ENCODE data around the gene SPON2. TPM values are rescaled to one million over a fixed set of nuclear protein-coding genes. Genes with fewer than 3 reads are reported as not detected.

The SPON2 gene
- total RNA-seq, 3 donors from 2014 or later: 19.6 to 42.1 (median 41.4) TPM

- DNase-seq (no peak), ATAC-seq (no peak)
- Histone ChIP-seq H3K4me1 (ENCODE audit: low read depth) (peaks cover 5% of the 10 kb centered on the region), H3K4me3 (no peak overlapping the region), H3K9me3 (no peaks in the 10 kb centered on the region), H3K36me3 (ENCODE audit: low read depth) (peaks cover 9% of the 10 kb centered on the region)
- TF ChIP-seq CTCF (IDR thresholded peaks at IDR 0.05): no peak
- intact Hi-C loops (cut with DNase I, micrococcal nuclease): no loop called here
These were observed 45.0 kb upstream of the SPON2 start for GRCh38 chr4:1217366-1217765.

DNA sequence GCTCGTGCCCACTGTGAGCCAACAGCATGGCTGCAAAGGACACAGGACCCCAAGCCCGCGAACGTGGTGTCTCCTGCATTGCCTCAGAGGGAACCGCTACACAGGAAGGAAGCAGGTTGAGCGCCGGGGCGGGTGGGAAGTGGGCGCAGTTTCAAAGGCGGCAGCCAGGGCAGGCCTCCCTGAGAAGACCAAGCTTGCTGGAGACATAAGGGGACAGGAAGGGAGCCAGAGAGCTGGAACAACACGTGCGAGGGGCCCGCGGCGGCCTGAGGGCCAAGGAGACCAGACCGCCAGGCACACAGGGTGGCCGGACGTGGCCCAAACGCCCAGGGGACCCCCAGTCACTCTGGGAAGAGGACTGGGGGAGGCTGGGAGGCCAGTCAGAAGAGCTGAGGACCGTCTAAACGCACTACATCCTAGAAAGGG, 44.5 kb upstream of the SPON2 start:
- DNase-seq (peak in 2 of 3 donors; percentile 61 to 78), ATAC-seq (peak; percentile 49)
- Histone ChIP-seq H3K9me3 (no peaks in the 10 kb centered on the region), H3K4me3 (no peak overlapping the region), H3K4me1 (ENCODE audit: low read depth) (peaks cover 5% of the 10 kb centered on the region), H3K36me3 (ENCODE audit: low read depth) (peaks cover 9% of the 10 kb centered on the region)
- no peak for TF ChIP-seq CTCF (IDR thresholded peaks at IDR 0.05)
- intact Hi-C loops (cut with DNase I, micrococcal nuclease): no loop called here

GRCh38 chr4:1216076-1216614, 43.8 kb upstream of the SPON2 start:
- no peak for ATAC-seq
- peaks cover 9% of the 10 kb centered on the region for H3K36me3 ChIP-seq (ENCODE audit: low read depth)
- no peak for TF ChIP-seq CTCF (IDR thresholded peaks at IDR 0.05)

DNA sequence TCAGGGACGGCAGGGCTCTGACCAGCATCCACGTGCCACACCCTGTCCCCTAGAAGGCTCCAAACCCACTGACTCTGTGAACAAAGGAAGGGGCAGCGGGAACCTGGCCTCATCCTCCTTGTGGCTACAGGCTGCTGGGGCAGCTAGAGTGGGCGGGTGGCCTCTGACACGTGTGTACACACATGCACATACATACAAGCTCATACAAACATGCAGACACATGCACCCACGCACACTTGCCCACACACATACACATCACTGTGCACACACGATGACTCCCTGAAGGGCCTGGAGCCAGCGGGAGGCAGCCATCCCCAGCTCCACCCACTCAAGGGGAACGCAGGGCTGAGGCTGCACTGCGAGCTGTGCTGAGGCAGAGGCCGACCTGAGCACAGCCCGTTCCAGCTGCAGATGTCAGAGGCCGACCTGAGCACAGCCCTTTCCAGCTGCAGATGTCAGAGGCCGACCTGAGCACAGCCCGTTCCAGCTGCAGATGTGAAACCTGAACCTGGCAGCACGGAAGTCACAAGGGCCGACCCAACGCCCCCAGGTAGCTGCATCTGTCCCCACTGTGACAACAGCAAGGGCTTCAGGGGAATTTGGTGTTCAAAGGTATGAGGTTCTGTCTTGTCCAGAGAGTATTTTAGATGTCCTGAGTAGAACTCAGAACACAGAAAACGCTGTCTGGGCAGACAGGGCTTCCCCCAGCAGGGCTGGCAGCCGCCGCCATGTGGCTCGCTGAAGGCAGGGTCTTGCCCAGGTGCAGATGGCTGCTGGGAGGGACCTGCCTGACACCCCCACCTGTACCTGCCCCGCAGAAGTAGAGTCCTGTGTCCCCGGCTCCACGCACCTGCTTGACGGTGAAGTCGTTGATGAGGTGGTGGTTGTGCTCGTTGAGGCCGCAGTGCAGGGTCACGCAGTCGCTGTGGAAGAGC, 43.0 kb upstream of the SPON2 start:
- intact Hi-C loops (cut with DNase I, micrococcal nuclease): no loop called here
- ATAC-seq (peak; percentile 38), DNase-seq (peak in 2 of 3 donors; percentile 45 to 73)
- no peaks in the 10 kb centered on the region for H3K9me3 ChIP-seq
- peaks cover 5% of the 10 kb centered on the region for H3K4me1 ChIP-seq (ENCODE audit: low read depth)
- TF ChIP-seq CTCF (IDR thresholded peaks at IDR 0.05): no peak
- peaks cover 9% of the 10 kb centered on the region for H3K36me3 ChIP-seq (ENCODE audit: low read depth)
- no peak overlapping the region for H3K4me3 ChIP-seq

More at GRCh38 chr4:1216076-1216614, 43.8 kb upstream of the SPON2 start:
- Histone ChIP-seq H3K4me3 (no peak overlapping the region), H3K4me1 (ENCODE audit: low read depth) (peaks cover 5% of the 10 kb centered on the region), H3K9me3 (no peaks in the 10 kb centered on the region)
- intact Hi-C loops (cut with DNase I, micrococcal nuclease): no loop called here
- DNase-seq: no peak

DNA sequence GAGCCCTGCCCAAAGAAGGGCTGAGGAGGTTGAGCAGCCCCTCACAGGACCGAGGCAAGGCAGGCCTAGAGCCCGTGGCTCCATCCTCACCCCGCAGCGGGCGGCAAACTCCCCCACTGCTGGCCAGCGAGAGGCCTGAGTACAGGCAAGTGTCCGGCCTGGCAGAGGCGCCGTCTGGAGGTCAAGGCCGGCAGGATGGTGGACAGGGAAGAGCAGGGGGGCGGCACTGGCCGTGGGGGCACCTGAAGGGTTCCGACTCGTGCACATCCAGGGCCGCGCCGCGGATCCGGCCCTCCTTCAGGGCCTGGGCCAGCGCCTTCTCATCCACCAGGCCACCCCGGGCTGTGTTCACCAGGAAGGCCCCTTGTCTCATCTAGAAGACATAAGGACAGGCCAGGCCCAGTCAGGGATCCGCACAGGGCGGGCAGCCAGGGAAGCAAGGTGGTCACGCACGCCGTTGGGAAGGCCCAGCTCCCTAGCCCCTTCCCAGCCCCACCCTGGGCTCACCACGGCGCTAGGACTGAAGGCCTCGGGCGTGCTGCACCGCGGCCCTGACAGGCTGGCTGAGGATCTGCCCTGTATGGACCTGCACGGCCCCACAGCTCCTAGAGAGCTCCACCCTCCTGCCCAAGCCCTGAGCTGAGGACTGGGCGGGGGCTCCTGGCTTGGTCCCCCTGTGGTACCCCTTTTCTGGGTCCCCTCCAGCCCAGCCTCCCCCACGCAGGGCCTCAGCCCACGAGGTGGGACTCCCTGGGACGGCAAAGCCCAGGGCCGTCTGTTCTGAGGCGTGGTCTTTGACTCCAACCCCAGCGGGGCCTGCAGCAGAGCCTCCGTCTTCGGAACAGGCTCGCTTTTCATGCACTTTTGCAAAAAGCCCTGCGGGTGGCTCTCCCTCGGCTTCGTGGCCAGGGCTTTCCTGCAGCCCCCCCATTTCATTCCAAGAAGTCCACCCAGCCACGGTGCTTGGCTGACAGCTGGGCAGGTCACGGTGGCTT, 42.0 kb upstream of the SPON2 start:
- H3K4me3 ChIP-seq: no peak overlapping the region
- DNase-seq (no peak), ATAC-seq (no peak)
- intact Hi-C loops (cut with DNase I, micrococcal nuclease): no loop called here
- H3K36me3 ChIP-seq (ENCODE audit: low read depth): peaks cover 9% of the 10 kb centered on the region
- no peak for TF ChIP-seq CTCF (IDR thresholded peaks at IDR 0.05)
- H3K4me1 ChIP-seq (ENCODE audit: low read depth): peaks cover 15% of the 10 kb centered on the region
- no peaks in the 10 kb centered on the region for H3K9me3 ChIP-seq
